ENCODE results near the gene DNAJC4. TPM values are rescaled to one million over a fixed set of nuclear protein-coding genes. Genes with fewer than 3 reads are reported as not detected.
A peak's percentile ranks its signal among the peaks of the same experiment; 100 is the strongest.

DNAJC4 gene
- total RNA-seq, 2 experiments from 2014 or later = 38.0 to 41.3 TPM

GRCh38 chr11:64230985-64231365 lies 627 bp downstream of the DNAJC4 start:
- POLR2A ChIA-PET = interaction anchor here (1.0 to 2.7 kb wide), 3 partner anchors 9 to 24 kb away, joined by 3 to 14 read pairs (median 4); partner anchors contain the start of genes FERMT3 and FKBP2
- Mint-ChIP-seq H3K9me3 (ENCODE audit: insufficient read depth) (no peaks in the 10 kb centered on the region), H3K4me3 (peak overlapping the region; percentile 87), H3K27me3 (ENCODE audit: low read depth) (no peaks in the 10 kb centered on the region), H3K36me3 (ENCODE audit: low read depth) (peaks cover 26% of the 10 kb centered on the region), H3K4me1 (ENCODE audit: low read depth) (peaks cover 63% of the 10 kb centered on the region), H3K27ac (peak overlapping the region; percentile 91)
- no peak for ATAC-seq
- DNase-seq = no peak
- CTCF ChIA-PET = interaction anchor here (1.0 to 5.9 kb wide), 7 partner anchors 9 to 74 kb away, joined by 3 to 40 read pairs (median 3); partner anchors contain the start of genes FERMT3 and FKBP2

GRCh38 chr11:64231546-64231945 lies 1.2 kb downstream of the DNAJC4 start:
- DNase-seq = no peak
- peak overlapping the region; percentile 91 for H3K27ac Mint-ChIP-seq
- CTCF ChIA-PET = interaction anchor here (0.9 to 5.9 kb wide), 6 partner anchors 10 to 1150 kb away, joined by 3 to 40 read pairs (median 3); partner anchors contain the start of genes FERMT3 and FKBP2
- H3K27me3 Mint-ChIP-seq (ENCODE audit: low read depth) = no peaks in the 10 kb centered on the region
- peak overlapping the region; percentile 87 for H3K4me3 Mint-ChIP-seq
- peaks cover 65% of the 10 kb centered on the region for H3K4me1 Mint-ChIP-seq (ENCODE audit: low read depth)
- H3K9me3 Mint-ChIP-seq (ENCODE audit: insufficient read depth) = no peaks in the 10 kb centered on the region
- ATAC-seq = no peak
- POLR2A ChIA-PET = interaction anchor here (1.0 to 2.7 kb wide), 3 partner anchors 8 to 86 kb away, joined by 3 to 14 read pairs (median 6); partner anchors contain the start of genes FERMT3, PRDX5 and TRMT112
- peaks cover 26% of the 10 kb centered on the region for H3K36me3 Mint-ChIP-seq (ENCODE audit: low read depth)

- Mint-ChIP-seq H3K9me3 (ENCODE audit: insufficient read depth) (no peaks in the 10 kb centered on the region), H3K27me3 (ENCODE audit: low read depth) (no peaks in the 10 kb centered on the region), H3K4me3 (peak overlapping the region; percentile 87), H3K4me1 (ENCODE audit: low read depth) (peaks cover 59% of the 10 kb centered on the region), H3K36me3 (ENCODE audit: low read depth) (peaks cover 28% of the 10 kb centered on the region), H3K27ac (peak overlapping the region; percentile 91)
- CTCF ChIA-PET = interaction anchor here (0.8 to 5.9 kb wide), 7 partner anchors 9 to 1150 kb away, joined by 3 to 40 read pairs (median 3); partner anchors contain the start of genes FERMT3 and FKBP2
- POLR2A ChIA-PET = interaction anchor here (0.6 to 2.1 kb wide), 10 partner anchors 7 to 859 kb away, joined by 3 to 12 read pairs (median 4); partner anchors contain the start of genes FERMT3, FKBP2, PRDX5 and TRMT112
- no peak for DNase-seq
- ATAC-seq = no peak
These were observed 2.0 kb downstream of the DNAJC4 start for GRCh38 chr11:64232182-64232966.

GRCh38 chr11:64232967-64233315 lies 2.6 kb downstream of the DNAJC4 start:
- ATAC-seq (no peak), DNase-seq (no peak)
- H3K27me3 Mint-ChIP-seq (ENCODE audit: low read depth) = no peaks in the 10 kb centered on the region
- no peaks in the 10 kb centered on the region for H3K9me3 Mint-ChIP-seq (ENCODE audit: insufficient read depth)
- H3K4me3 Mint-ChIP-seq = peak overlapping the region; percentile 31
- POLR2A ChIA-PET = interaction anchor here (0.6 to 2.1 kb wide), 10 partner anchors 8 to 858 kb away, joined by 3 to 12 read pairs (median 4); partner anchors contain the start of genes FERMT3, FKBP2, PRDX5 and TRMT112
- CTCF ChIA-PET = interaction anchor here (0.8 to 5.9 kb wide), 4 partner anchors 10 to 72 kb away, joined by 3 to 40 read pairs (median 3); partner anchors contain the start of gene FERMT3
- H3K27ac Mint-ChIP-seq = no peak overlapping the region
- peaks cover 30% of the 10 kb centered on the region for H3K36me3 Mint-ChIP-seq (ENCODE audit: low read depth)
- H3K4me1 Mint-ChIP-seq (ENCODE audit: low read depth) = peaks cover 53% of the 10 kb centered on the region

GRCh38 chr11:64233913-64234586 lies 3.7 kb downstream of the DNAJC4 start, which contains the start of gene VEGFB:
Gene VEGFB (plus strand): TSS chr11:64234584. CDS start chr11:64234834, 250 bp downstream.
- ATAC-seq = peak; percentile 50
- Mint-ChIP-seq H3K4me3 (peak within 1 kb of the TSS; percentile 91), H3K4me1 (ENCODE audit: low read depth) (peaks cover 48% of the 10 kb centered on the region), H3K27me3 (ENCODE audit: low read depth) (no peaks in the 10 kb centered on the region), H3K9me3 (ENCODE audit: insufficient read depth) (no peaks in the 10 kb centered on the region), H3K36me3 (ENCODE audit: low read depth) (peaks cover 38% of the 10 kb centered on the region), H3K27ac (peak within 1 kb of the TSS; percentile 81)
- CTCF ChIA-PET = interaction anchor here (1.5 to 5.9 kb wide), 2 partner anchors 9 to 28 kb away, joined by 3 to 40 read pairs; partner anchors contain the start of gene FERMT3
- POLR2A ChIA-PET = interaction anchor here (2.1 kb wide), 1 partner anchor 27 kb away, joined by 12 read pairs; the partner anchor contains the start of gene FERMT3
- peak; percentile 75 for DNase-seq

- no peaks in the 10 kb centered on the region for H3K27me3 Mint-ChIP-seq (ENCODE audit: low read depth)
These were observed 4.5 kb downstream of the DNAJC4 start for GRCh38 chr11:64234647-64235379.

GRCh38 chr11:64235437-64236161 lies 5.3 kb downstream of the DNAJC4 start:
- POLR2A ChIA-PET = interaction anchor here (1.0 to 1.2 kb wide), 2 partner anchors 9 to 28 kb away, joined by 4 read pairs; partner anchors contain the start of genes NUDT22 and TRPT1

More at GRCh38 chr11:64234647-64235379, 4.5 kb downstream of the DNAJC4 start:
- DNase-seq = peak; percentile 62
- Mint-ChIP-seq H3K27ac (peak overlapping the region; percentile 81), H3K4me1 (ENCODE audit: low read depth) (peaks cover 45% of the 10 kb centered on the region), H3K9me3 (ENCODE audit: insufficient read depth) (no peaks in the 10 kb centered on the region), H3K36me3 (ENCODE audit: low read depth) (peaks cover 33% of the 10 kb centered on the region), H3K4me3 (peak overlapping the region; percentile 91)
- peak; percentile 52 for ATAC-seq
- ChIA-PET POLR2A (interaction anchor here (1.2 kb wide), 1 partner anchor 27 kb away, joined by 4 read pairs; no protein-coding TSS in a partner anchor), CTCF (interaction anchor here (1.9 kb wide), 1 partner anchor 8 kb away, joined by 6 read pairs; the partner anchor contains the start of genes NUDT22 and TRPT1)

GRCh38 chr11:64237484-64237951 lies 7.2 kb downstream of the DNAJC4 start:
- H3K4me3 Mint-ChIP-seq = no peak overlapping the region
- H3K36me3 Mint-ChIP-seq (ENCODE audit: low read depth) = peaks cover 33% of the 10 kb centered on the region
- H3K27ac Mint-ChIP-seq = no peak overlapping the region
- peaks cover 39% of the 10 kb centered on the region for H3K4me1 Mint-ChIP-seq (ENCODE audit: low read depth)
- DNase-seq (no peak), ATAC-seq (no peak)
- CTCF ChIA-PET = interaction anchor here (0.9 to 2.8 kb wide), 3 partner anchors 31 to 67 kb away, joined by 3 to 9 read pairs (median 5); partner anchors contain the start of gene FERMT3
- no peaks in the 10 kb centered on the region for H3K9me3 Mint-ChIP-seq (ENCODE audit: insufficient read depth)
- no peaks in the 10 kb centered on the region for H3K27me3 Mint-ChIP-seq (ENCODE audit: low read depth)
- POLR2A ChIA-PET = interaction anchor here (0.6 to 1.5 kb wide), 5 partner anchors 9 to 103 kb away, joined by 3 to 6 read pairs (median 3); partner anchors contain the start of genes FERMT3, PPP1R14B and STIP1

More at GRCh38 chr11:64235437-64236161, 5.3 kb downstream of the DNAJC4 start:
- Mint-ChIP-seq H3K36me3 (ENCODE audit: low read depth) (peaks cover 34% of the 10 kb centered on the region), H3K27me3 (ENCODE audit: low read depth) (no peaks in the 10 kb centered on the region), H3K4me3 (peak overlapping the region; percentile 91), H3K27ac (peak overlapping the region; percentile 81), H3K9me3 (ENCODE audit: insufficient read depth) (no peaks in the 10 kb centered on the region), H3K4me1 (ENCODE audit: low read depth) (peaks cover 50% of the 10 kb centered on the region)
- ATAC-seq (no peak), DNase-seq (no peak)
- CTCF ChIA-PET = interaction anchor here (0.6 to 1.9 kb wide), 4 partner anchors 9 to 69 kb away, joined by 3 to 6 read pairs (median 4); partner anchors contain the start of genes NUDT22 and TRPT1

GRCh38 chr11:64238076-64238475 lies 7.7 kb downstream of the DNAJC4 start:
- ATAC-seq = no peak
- Mint-ChIP-seq H3K27me3 (ENCODE audit: low read depth) (no peaks in the 10 kb centered on the region), H3K36me3 (ENCODE audit: low read depth) (peaks cover 38% of the 10 kb centered on the region), H3K9me3 (ENCODE audit: insufficient read depth) (no peaks in the 10 kb centered on the region), H3K27ac (peak overlapping the region; percentile 61), H3K4me3 (no peak overlapping the region), H3K4me1 (ENCODE audit: low read depth) (peaks cover 38% of the 10 kb centered on the region)
- CTCF ChIA-PET = interaction anchor here (0.9 to 2.8 kb wide), 3 partner anchors 32 to 66 kb away, joined by 3 to 9 read pairs (median 5); partner anchors contain the start of gene FERMT3
- POLR2A ChIA-PET = interaction anchor here (1.0 to 2.0 kb wide), 6 partner anchors 8 to 66 kb away, joined by 3 to 12 read pairs (median 4); partner anchors contain the start of genes FERMT3, NUDT22, PPP1R14B and STIP1
- DNase-seq = no peak

Data from activated CD8-positive, alpha-beta T cell treated with anti-CD3 and anti-CD28 coated beads, Interleukin-2, amount 10 ng/mL, durations not matched to agents 7 days and 5 days (primary cell).